Smooth muscle cell (in vitro differentiated cells): ENCODE measurements around the gene EXOC7. TPM values are rescaled to one million over a fixed set of nuclear protein-coding genes. Genes with fewer than 3 reads are reported as not detected.
"Not testable (repeated sequence)": the region's sequence is repeated elsewhere in the genome, so short reads cannot be mapped to it uniquely, and the experiment has no call there.

Experiments
- DNase-seq: peaks from one replicate; lab custom pipeline; 2025; ENCODE audit not compliant: unreplicated experiment; lab: John Stamatoyannopoulos, UW
- H2AFZ ChIP-seq: fragments of 200-600 bp; sonication (generic); 2 replicates; pipeline ENCODE4 v1.6.0; 2016; ENCODE audit warnings: antibody characterized with exemption, low read depth, mild to moderate bottlenecking
- H3F3A ChIP-seq: fragments of 200-600 bp; sonication (generic); 2 replicates; pipeline ENCODE4 v1.6.0; 2017; ENCODE audit warnings: antibody characterized with exemption, low read depth
- H3K27ac ChIP-seq: fragments of 200-600 bp; sonication (generic); 2 replicates; pipeline ENCODE4 v1.5.1; 2016; ENCODE audit warnings: low read depth, mild to moderate bottlenecking
- H3K27me3 ChIP-seq: fragments of 200-600 bp; sonication (generic); 2 replicates; pipeline ENCODE4 v1.6.1; 2016; ENCODE audit warnings: low read depth, mild to moderate bottlenecking
- H3K36me3 ChIP-seq: fragments of 200-600 bp; sonication (generic); 2 replicates; pipeline ENCODE4 v1.5.1; 2016; ENCODE audit warnings: low read depth
- H3K4me1 ChIP-seq: fragments of 200-600 bp; sonication (generic); 2 replicates; pipeline ENCODE4 v1.5.1; 2016; ENCODE audit warnings: low read depth
- H3K4me2 ChIP-seq: fragments of 200-600 bp; sonication (generic); 2 replicates; pipeline ENCODE4 v1.6.0; 2016; ENCODE audit warnings: mild to moderate bottlenecking
- H3K4me3 ChIP-seq: fragments of 200-600 bp; sonication (generic); 2 replicates; pipeline ENCODE4 v1.5.1; 2016; ENCODE audit warnings: mild to moderate bottlenecking
- H3K79me2 ChIP-seq: fragments of 200-600 bp; sonication (generic); 2 replicates; pipeline ENCODE4 v1.6.0; 2016; ENCODE audit warnings: low read depth, mild to moderate bottlenecking
- H3K9ac ChIP-seq: fragments of 200-600 bp; sonication (generic); 2 replicates; pipeline ENCODE4 v1.6.0; 2016; ENCODE audit warnings: low read depth
- H3K9me3 ChIP-seq: fragments of 200-600 bp; sonication (generic); replicated peaks from 2 replicates; pipeline ENCODE4 v1.5.1; 2016; ENCODE audit warnings: low read depth
- H4K20me1 ChIP-seq: fragments of 200-600 bp; sonication (generic); 2 replicates; pipeline ENCODE4 v1.6.0; 2016; ENCODE audit warnings: low read depth
- WGBS: methylation state at CpG from one replicate; pipeline ENCODE4 v1.1.7; 2016; ENCODE audit warnings: low lambda C conversion rate; 5-methylcytosine and 5-hydroxymethylcytosine counted together
- polyA plus RNA-seq: library from polyadenylated mRNA; unstranded; fragments of >200 nt; fragmentation: Nextera tagmentation; extraction: Ambion mirVana; gene quantifications from 2 replicates; pipeline ENCODE4 v1.2.1, GENCODE V29; 2016
- total RNA-seq: library from RNA; depleted of rRNA; stranded (reverse); fragments of >200 nt; gene quantifications from 2 replicates; pipeline ENCODE4 v1.2.3, GENCODE V29; 2014
- TF ChIP-seq, protein P1 (sequence below): fragments of 200-600 bp; sonication (generic); IDR thresholded peaks from 2 replicates; pipeline ENCODE4 v1.5.1; 2017; ENCODE audit warnings: borderline replicate concordance, mild to moderate bottlenecking, antibody characterized with exemption; ENCODE audit not compliant: insufficient read depth, poor library complexity, severe bottlenecking

The EXOC7 gene
- total and polyA plus RNA-seq, 2 experiments from 2014 or later, result 59.1 to 70.3 TPM

GRCh38 chr17:76079956-76080767 is 23.4 kb downstream of the EXOC7 start:
- peaks cover 11% of the 10 kb centered on the region for H3K4me1 ChIP-seq
- H3K4me2 ChIP-seq, result no peak overlapping the region

GRCh38 chr17:76079535-76079955 is 24.0 kb downstream of the EXOC7 start:
- 61% methylated on average over 9 of the region's 9 CpGs for WGBS
- H3K9me3 ChIP-seq, result no peaks in the 10 kb centered on the region
- H3K27ac ChIP-seq, result no peak overlapping the region
- H4K20me1 ChIP-seq, result peaks cover 12% of the 10 kb centered on the region
- no peak for DNase-seq
- no peaks in the 10 kb centered on the region for H3K79me2 ChIP-seq
- H3F3A ChIP-seq, result no peaks in the 10 kb centered on the region
- no peak overlapping the region for H3K4me3 ChIP-seq
- no peak overlapping the region for H2AFZ ChIP-seq
- H3K9ac ChIP-seq, result no peak overlapping the region
- no peaks in the 10 kb centered on the region for H3K36me3 ChIP-seq
- peaks cover 11% of the 10 kb centered on the region for H3K4me1 ChIP-seq
- TF ChIP-seq, protein P1, sequence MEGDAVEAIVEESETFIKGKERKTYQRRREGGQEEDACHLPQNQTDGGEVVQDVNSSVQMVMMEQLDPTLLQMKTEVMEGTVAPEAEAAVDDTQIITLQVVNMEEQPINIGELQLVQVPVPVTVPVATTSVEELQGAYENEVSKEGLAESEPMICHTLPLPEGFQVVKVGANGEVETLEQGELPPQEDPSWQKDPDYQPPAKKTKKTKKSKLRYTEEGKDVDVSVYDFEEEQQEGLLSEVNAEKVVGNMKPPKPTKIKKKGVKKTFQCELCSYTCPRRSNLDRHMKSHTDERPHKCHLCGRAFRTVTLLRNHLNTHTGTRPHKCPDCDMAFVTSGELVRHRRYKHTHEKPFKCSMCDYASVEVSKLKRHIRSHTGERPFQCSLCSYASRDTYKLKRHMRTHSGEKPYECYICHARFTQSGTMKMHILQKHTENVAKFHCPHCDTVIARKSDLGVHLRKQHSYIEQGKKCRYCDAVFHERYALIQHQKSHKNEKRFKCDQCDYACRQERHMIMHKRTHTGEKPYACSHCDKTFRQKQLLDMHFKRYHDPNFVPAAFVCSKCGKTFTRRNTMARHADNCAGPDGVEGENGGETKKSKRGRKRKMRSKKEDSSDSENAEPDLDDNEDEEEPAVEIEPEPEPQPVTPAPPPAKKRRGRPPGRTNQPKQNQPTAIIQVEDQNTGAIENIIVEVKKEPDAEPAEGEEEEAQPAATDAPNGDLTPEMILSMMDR, result no peak
- no peak overlapping the region for H3K4me2 ChIP-seq
- peaks cover 62% of the 10 kb centered on the region for H3K27me3 ChIP-seq

More at GRCh38 chr17:76079956-76080767, 23.4 kb downstream of the EXOC7 start:
- Histone ChIP-seq H3K27ac (no peak overlapping the region), H2AFZ (no peak overlapping the region), H3K36me3 (no peaks in the 10 kb centered on the region), H3K79me2 (no peaks in the 10 kb centered on the region), H3K9me3 (no peaks in the 10 kb centered on the region), H3K27me3 (peaks cover 56% of the 10 kb centered on the region), H3K9ac (no peak overlapping the region), H3K4me3 (no peak overlapping the region), H4K20me1 (peaks cover 12% of the 10 kb centered on the region), H3F3A (no peaks in the 10 kb centered on the region)
- TF ChIP-seq, protein P1, result no peak
- no peak for DNase-seq
- WGBS, result 21% methylated on average over 23 of the region's 23 CpGs

DNA sequence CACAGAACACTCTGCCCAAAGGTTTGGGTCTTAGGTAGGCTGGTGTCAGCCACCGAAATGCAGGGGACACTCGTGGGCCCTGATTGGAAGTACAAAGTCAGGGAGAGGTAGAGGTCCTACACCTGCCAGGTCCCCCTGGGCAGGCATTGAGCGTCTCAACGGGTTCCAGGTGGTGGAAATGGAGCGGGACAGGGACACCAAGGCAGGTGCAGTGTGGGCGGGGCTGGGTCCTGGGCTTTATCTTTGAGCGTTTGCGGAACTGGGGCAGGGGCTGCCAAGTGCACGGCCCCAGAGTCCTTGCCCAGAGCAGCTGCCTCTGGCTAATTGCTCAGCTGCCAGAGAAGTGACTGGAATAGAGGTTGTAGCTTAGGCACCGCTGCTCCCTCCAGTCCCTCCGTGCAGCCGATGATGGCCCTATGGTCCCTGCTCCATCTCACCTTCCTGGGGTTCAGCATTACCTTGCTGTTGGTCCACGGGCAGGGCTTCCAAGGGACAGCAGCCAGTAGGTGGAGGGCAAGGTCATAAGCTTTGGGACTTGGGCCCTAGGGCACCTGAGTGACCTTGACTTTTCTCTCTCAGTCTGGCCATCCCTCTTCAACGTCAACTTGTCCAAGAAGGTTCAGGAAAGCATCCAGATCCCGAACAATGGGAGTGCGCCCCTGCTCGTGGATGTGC is 24.6 kb downstream of the EXOC7 start, which contains the start of gene ZACN:
ZACN (plus strand) TSS at position 323 of the 675 bp plus-strand sequence; CDS start at position 406, 83 bp downstream.
- peaks cover 68% of the 10 kb centered on the region for H3K27me3 ChIP-seq
- WGBS, result 87% methylated on average over 17 of the region's 17 CpGs
- H2AFZ ChIP-seq, result no peak within 1 kb of the TSS
- H3K9me3 ChIP-seq, result no peaks in the 10 kb centered on the region
- no peak within 1 kb of the TSS for H3K4me3 ChIP-seq
- H3K27ac ChIP-seq, result no peak within 1 kb of the TSS
- no peak within 1 kb of the TSS for H3K9ac ChIP-seq
- no peaks in the 10 kb centered on the region for H3F3A ChIP-seq
- peaks cover 12% of the 10 kb centered on the region for H4K20me1 ChIP-seq
- TF ChIP-seq, protein P1, result no peak
- H3K36me3 ChIP-seq, result no peaks in the 10 kb centered on the region
- H3K4me1 ChIP-seq, result peaks cover 11% of the 10 kb centered on the region
- H3K4me2 ChIP-seq, result no peak within 1 kb of the TSS
- no peaks in the 10 kb centered on the region for H3K79me2 ChIP-seq
- no peak for DNase-seq

- WGBS, result 79% methylated on average over 5 of the region's 5 CpGs
- not testable (repeated sequence) for H3K79me2 ChIP-seq, H3K4me3 ChIP-seq, H3K4me2 ChIP-seq, H3K9ac ChIP-seq, H3K27ac ChIP-seq, DNase-seq, H3K9me3 ChIP-seq, H3F3A ChIP-seq, H2AFZ ChIP-seq, H3K36me3 ChIP-seq
- Histone ChIP-seq H3K27me3 (peaks cover 74% of the 10 kb centered on the region), H3K4me1 (peaks cover 11% of the 10 kb centered on the region), H4K20me1 (peaks cover 12% of the 10 kb centered on the region)
These were observed 25.2 kb downstream of the EXOC7 start for GRCh38 chr17:76078370-76078769.
